ENCODE data around the gene INF2.

INF2 gene

DNA sequence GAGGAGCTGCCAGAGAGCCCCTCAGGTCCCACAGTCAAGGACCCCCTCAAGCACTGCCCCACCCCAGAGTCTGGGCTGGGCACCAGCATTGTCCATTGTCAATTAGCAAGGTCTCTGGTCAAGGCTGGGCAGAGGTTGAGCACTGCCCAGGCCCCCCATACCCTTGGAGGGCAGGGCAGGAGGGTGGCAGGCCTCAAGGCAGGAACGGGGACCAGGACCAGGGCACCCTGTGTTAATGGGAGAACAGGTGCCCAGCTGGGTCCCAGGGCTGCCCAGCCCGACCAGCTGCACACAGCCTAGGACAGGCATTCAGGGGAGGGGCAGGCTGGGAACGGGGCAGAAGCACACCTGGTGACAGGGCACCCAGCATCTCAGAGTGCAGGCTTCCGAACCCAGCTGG, 82.0 kb downstream of the INF2 start:
- H3K36me3 ChIP-seq (ENCODE audit: control insufficient read depth in 4 of 4, insufficient read depth in 4 of 4, low read length in 3 of 4): peaks cover 6 to 68% (median 48%) of the 10 kb centered on the region in 4 experiments
- POLR2A ChIA-PET: interaction anchor here (0.6 kb wide), 1 partner anchor 149 kb away, joined by 3 read pairs; no protein-coding TSS in a partner anchor
- CTCF ChIA-PET: interaction anchor here (0.9 to 3.7 kb wide), 10 partner anchors 10 to 272 kb away, joined by 3 to 23 read pairs (median 4); partner anchors contain the start of gene SIVA1
- H3K27ac ChIP-seq (ENCODE audit: insufficient read depth in 1 of 2, low read depth in 1 of 2, low read length in 2 of 2, poor library complexity in 1 of 2, severe bottlenecking in 2 of 2): no peak overlapping the region
- no peak overlapping the region for H3K4me3 ChIP-seq (ENCODE audit: control insufficient read depth in 1 of 7, extremely low read depth in 1 of 7, insufficient read depth in 4 of 7, low read depth in 2 of 7, low read length in 6 of 7)
- 98% methylated on average over 4 of the region's 4 CpGs for WGBS (ENCODE audit: insufficient coverage)
- peaks cover 0 to 8% (median 6%) of the 10 kb centered on the region in 5 experiments for H3K9me3 ChIP-seq (ENCODE audit: control extremely low read depth in 1 of 5, control insufficient read depth in 4 of 5, insufficient read depth in 2 of 5, low read depth in 1 of 5, low read length in 4 of 5)
- H3K4me1 ChIP-seq (ENCODE audit: control extremely low read depth in 1 of 4, control insufficient read depth in 4 of 4, insufficient read depth in 4 of 4, low read length in 3 of 4): peaks cover 0 to 8% (median 4%) of the 10 kb centered on the region in 4 experiments
- no peak for DNase-seq
- no peaks in the 10 kb centered on the region for H3K27me3 ChIP-seq (replicated peaks in 2 of 5; ENCODE audit: control insufficient read depth in 4 of 5, insufficient read depth in 5 of 5, low read length in 4 of 5)
